ENCODE measurements around the gene HAS3. TPM values are rescaled to one million over a fixed set of nuclear protein-coding genes. Genes with fewer than 3 reads are reported as not detected.
A peak's percentile ranks its signal among the peaks of the same experiment; 100 is the strongest.

HAS3 gene
- total RNA-seq, 1 experiment from 2014 or later = 140 TPM

- ChIA-PET RAD21 (ENCODE audit: low non-redundant PET in 1 of 2, low total read pairs in 2 of 2, uncharacterized antibody in 2 of 2, unreplicated experiment in 2 of 2) (no interaction called here), POLR2A (interaction anchor here (0.5 to 2.9 kb wide), 4 partner anchors 14 to 105 kb away, joined by 3 to 15 read pairs (median 5); no protein-coding TSS in a partner anchor), CTCF (no interaction called here)
- no peaks in the 10 kb centered on the region for H3K9me3 ChIP-seq (ENCODE audit: control insufficient read depth in 1 of 2, insufficient read depth in 1 of 2, low read depth in 1 of 2, low read length in 2 of 2)
- no peaks in the 10 kb centered on the region for H3K36me3 ChIP-seq (ENCODE audit: control insufficient read depth in 1 of 2, insufficient read depth in 2 of 2, low read length in 2 of 2)
- H2AFZ ChIP-seq (ENCODE audit: low read depth, low read length, poor library complexity, severe bottlenecking) = no peak overlapping the region
- BruUV-seq (replicated peaks) = no TSS peak
- no peak overlapping the region for H3K27ac ChIP-seq (ENCODE audit: low read depth, low read length)
- H3K4me1 ChIP-seq (ENCODE audit: control insufficient read depth in 1 of 2, insufficient read depth in 2 of 2, low read length in 2 of 2) = peaks cover 25 to 71% of the 10 kb centered on the region in 2 experiments
- H3K4me3 ChIP-seq (replicated peaks in 1 of 2; ENCODE audit: low read depth in 1 of 2, low read length in 2 of 2) = no peak overlapping the region
- TF ChIP-seq CBX3 (IDR thresholded peaks at IDR 0.05; ENCODE audit: low read depth) (no peak), FOSL1 (IDR thresholded peaks at IDR 0.05; ENCODE audit: low read depth) (no peak), REST (IDR thresholded peaks at IDR 0.05; ENCODE audit: low read depth) (no peak), CEBPB (IDR thresholded peaks at IDR 0.05; ENCODE audit: low read depth) (no peak), SIN3A (IDR thresholded peaks at IDR 0.05; ENCODE audit: low read depth) (no peak), CTCF (IDR thresholded peaks at IDR 0.05 in 2 of 3, conservative IDR thresholded peaks at IDR 0.05 in 1 of 3; ENCODE audit: borderline replicate concordance in 1 of 3, insufficient read depth in 1 of 3, low read depth in 2 of 3, low read length in 2 of 3) (no peak), ATF3 (IDR thresholded peaks at IDR 0.05) (no peak), RAD21 (IDR thresholded peaks at IDR 0.05; ENCODE audit: low read depth) (no peak), EZH2phosphoT487 (IDR thresholded peaks at IDR 0.05; ENCODE audit: borderline replicate concordance) (no peak), YY1 (IDR thresholded peaks at IDR 0.05; ENCODE audit: extremely low read depth, insufficient replicate concordance, low read depth, low read length) (no peak), POLR2AphosphoS5 (IDR thresholded peaks at IDR 0.05; ENCODE audit: low read depth, low read length) (no peak), SRF (IDR thresholded peaks at IDR 0.05; ENCODE audit: low read depth) (no peak), ELF1 (IDR thresholded peaks at IDR 0.05; ENCODE audit: borderline replicate concordance, low read depth) (no peak), ZBTB33 (IDR thresholded peaks at IDR 0.05; ENCODE audit: extremely low read depth, insufficient replicate concordance, low read length) (no peak), MAX (IDR thresholded peaks at IDR 0.05) (no peak), EGR1 (IDR thresholded peaks at IDR 0.05; ENCODE audit: low read depth) (no peak), JUND (IDR thresholded peaks at IDR 0.05) (no peak)
- H3K4me2 ChIP-seq (ENCODE audit: low read length) = 0 out of 2 replicates have a peak overlapping the region, but pooled peaks have one; percentile 7
- H3K79me2 ChIP-seq (ENCODE audit: insufficient read depth, low read length) = no peaks in the 10 kb centered on the region
- no peak overlapping the region for H3K9ac ChIP-seq (ENCODE audit: low read length)
- H3K9me2 ChIP-seq (ENCODE audit: insufficient read depth) = no peaks in the 10 kb centered on the region
- H3K27me3 ChIP-seq (ENCODE audit: insufficient read depth, low read length) = no peaks in the 10 kb centered on the region
- DNase-seq (ENCODE audit: low read depth, low spot score) (no peak), ATAC-seq (no peak)
- no peaks in the 10 kb centered on the region for H4K20me1 ChIP-seq (ENCODE audit: insufficient read depth)
- intact Hi-C loops (cut with micrococcal nuclease) = no loop called here
Measured at GRCh38 chr16:69056421-69056820, 49.0 kb upstream of the HAS3 start.

All from HCT116 (cell line).